HFFc6 (cell line): ENCODE data around the gene TTC23. TPM values are rescaled to one million over a fixed set of nuclear protein-coding genes. Genes with fewer than 3 reads are reported as not detected.

Experiments used
- DNase-seq: peaks from one replicate; pipeline ENCODE4 v3.0.0-alpha.2; 2018
- H3K27ac Mint-ChIP-seq: 2 replicates; pipeline ENCODE4 v1.8.0; 2020; ENCODE audit warnings: mild to moderate bottlenecking, mixed read lengths
- H3K27me3 Mint-ChIP-seq: 2 replicates; pipeline ENCODE4 v1.8.0; 2021; ENCODE audit warnings: mild to moderate bottlenecking, moderate library complexity, mixed read lengths; ENCODE audit not compliant: insufficient read depth
- H3K36me3 Mint-ChIP-seq: 2 replicates; pipeline ENCODE4 v1.8.0; 2021; ENCODE audit warnings: low read depth, mixed read lengths
- H3K4me1 Mint-ChIP-seq: 2 replicates; pipeline ENCODE4 v1.8.0; 2020; ENCODE audit warnings: low read depth, mixed read lengths
- H3K4me3 Mint-ChIP-seq: 2 replicates; pipeline ENCODE4 v1.8.0; 2020; ENCODE audit warnings: mild to moderate bottlenecking, moderate library complexity, mixed read lengths
- H3K9me3 Mint-ChIP-seq: 2 replicates; pipeline ENCODE4 v1.8.0; 2020; ENCODE audit warnings: mild to moderate bottlenecking, mixed read lengths
- total RNA-seq, 6 experiments: library from RNA; stranded (reverse); fragmentation: NEBNext Ultra II Directional; extraction: Animal tissue kit (Norgen Biotek cat#: 25700); gene quantifications; 2 replicates in 1 of 6; 3 replicates in 5 of 6; pipeline ENCODE4 v1.2.3, GENCODE V29; 2021
- TF ChIP-seq, protein P1 (sequence below): fragments of 200-600 bp; sonication (generic); IDR thresholded peaks from 2 replicates; pipeline ENCODE4 v1.5.0; 2021; ENCODE audit warnings: antibody characterized with exemption, mild to moderate bottlenecking

The TTC23 gene
- total RNA-seq, 6 experiments from 2014 or later: 11.9 to 17.4 (median 15.0) TPM

DNA sequence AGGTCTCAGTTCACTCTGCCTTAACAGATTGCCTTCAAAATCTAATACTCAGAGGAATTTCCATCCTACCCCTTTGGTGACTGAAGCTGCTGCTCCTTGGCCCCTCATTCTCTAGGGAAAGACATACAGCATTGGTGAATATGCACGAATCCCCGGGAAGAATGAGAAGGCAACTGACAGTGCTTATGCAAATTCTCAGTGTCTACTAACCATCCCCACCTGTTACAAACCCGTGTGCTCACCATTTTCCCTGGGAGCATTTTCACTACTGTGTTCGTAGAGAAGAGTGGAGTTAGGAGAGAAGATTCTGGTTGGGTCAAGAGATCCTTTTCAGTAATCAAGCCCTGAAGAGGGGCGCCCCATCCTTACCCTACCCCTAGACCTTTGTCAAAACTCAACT, 106.8 kb downstream of the TTC23 start:
- peaks cover 9% of the 10 kb centered on the region for H3K36me3 Mint-ChIP-seq
- H3K27ac Mint-ChIP-seq: no peak overlapping the region
- peaks cover 18% of the 10 kb centered on the region for H3K4me1 Mint-ChIP-seq
- no peak for DNase-seq
- TF ChIP-seq, protein P1, sequence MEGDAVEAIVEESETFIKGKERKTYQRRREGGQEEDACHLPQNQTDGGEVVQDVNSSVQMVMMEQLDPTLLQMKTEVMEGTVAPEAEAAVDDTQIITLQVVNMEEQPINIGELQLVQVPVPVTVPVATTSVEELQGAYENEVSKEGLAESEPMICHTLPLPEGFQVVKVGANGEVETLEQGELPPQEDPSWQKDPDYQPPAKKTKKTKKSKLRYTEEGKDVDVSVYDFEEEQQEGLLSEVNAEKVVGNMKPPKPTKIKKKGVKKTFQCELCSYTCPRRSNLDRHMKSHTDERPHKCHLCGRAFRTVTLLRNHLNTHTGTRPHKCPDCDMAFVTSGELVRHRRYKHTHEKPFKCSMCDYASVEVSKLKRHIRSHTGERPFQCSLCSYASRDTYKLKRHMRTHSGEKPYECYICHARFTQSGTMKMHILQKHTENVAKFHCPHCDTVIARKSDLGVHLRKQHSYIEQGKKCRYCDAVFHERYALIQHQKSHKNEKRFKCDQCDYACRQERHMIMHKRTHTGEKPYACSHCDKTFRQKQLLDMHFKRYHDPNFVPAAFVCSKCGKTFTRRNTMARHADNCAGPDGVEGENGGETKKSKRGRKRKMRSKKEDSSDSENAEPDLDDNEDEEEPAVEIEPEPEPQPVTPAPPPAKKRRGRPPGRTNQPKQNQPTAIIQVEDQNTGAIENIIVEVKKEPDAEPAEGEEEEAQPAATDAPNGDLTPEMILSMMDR: no peak
- H3K9me3 Mint-ChIP-seq: no peaks in the 10 kb centered on the region
- H3K27me3 Mint-ChIP-seq: no peaks in the 10 kb centered on the region
- H3K4me3 Mint-ChIP-seq: no peak overlapping the region

DNA sequence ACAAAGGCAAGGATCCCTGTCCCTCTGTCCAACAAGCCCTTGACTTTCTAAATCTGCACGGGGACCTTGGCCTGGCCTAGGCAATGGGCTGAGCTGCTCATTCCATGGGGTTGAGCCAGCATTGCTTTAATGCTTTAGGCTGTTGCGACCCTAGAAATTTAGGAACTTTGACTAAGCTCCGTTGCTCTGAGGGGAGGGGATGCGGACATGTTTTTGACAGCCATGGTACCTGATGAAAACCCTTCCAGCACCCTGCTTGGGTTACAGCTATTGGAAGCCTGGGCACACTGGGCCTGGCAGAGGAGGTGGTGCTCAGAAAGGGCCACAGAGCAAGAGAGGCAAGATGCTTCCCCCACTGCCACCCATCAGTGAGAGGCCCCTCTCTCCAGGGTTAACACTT, 107.4 kb downstream of the TTC23 start:
- no peaks in the 10 kb centered on the region for H3K9me3 Mint-ChIP-seq
- no peak overlapping the region for H3K27ac Mint-ChIP-seq
- no peak for DNase-seq
- no peak overlapping the region for H3K4me3 Mint-ChIP-seq
- no peaks in the 10 kb centered on the region for H3K27me3 Mint-ChIP-seq
- TF ChIP-seq, protein P1: no peak
- peaks cover 18% of the 10 kb centered on the region for H3K4me1 Mint-ChIP-seq
- peaks cover 9% of the 10 kb centered on the region for H3K36me3 Mint-ChIP-seq

DNA sequence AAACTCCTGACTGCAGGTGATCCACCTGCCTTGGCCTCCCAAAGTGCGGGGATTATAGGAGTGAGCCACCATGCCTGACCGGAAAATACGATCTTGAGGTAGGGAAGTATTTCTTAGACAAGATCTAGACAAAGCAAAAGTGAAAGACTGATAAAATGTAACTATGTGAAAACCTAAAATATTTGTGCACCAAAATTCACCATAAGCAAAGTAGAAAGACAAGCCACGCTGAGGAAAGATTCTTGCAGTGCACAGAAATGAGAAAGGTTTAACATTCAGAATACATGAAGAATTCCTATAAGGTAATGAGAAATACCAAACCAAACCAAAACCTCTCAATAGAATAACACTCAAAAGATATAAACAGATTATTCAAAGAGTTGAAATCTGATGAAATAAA, 108.8 kb downstream of the TTC23 start:
- no peak overlapping the region for H3K4me3 Mint-ChIP-seq
- no peaks in the 10 kb centered on the region for H3K9me3 Mint-ChIP-seq

DNA sequence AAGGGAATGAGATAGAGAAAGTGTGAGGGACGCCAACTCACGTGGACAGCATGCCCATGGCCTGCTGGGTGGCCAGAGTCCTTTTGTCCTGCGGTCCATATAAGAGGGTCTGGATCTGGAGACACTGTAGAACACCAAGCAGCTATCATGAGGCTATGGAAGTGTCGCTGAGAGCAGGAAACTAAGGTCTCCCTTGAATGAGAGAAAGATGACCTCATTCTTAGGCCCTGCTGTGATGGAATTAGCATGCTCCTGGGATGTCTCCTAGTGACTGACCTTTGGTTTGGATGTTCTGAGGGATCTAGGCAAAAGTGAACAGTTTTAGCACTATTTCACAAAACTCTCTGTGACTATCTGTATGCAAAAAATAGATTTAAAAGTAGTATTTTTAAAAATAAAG, 110.1 kb downstream of the TTC23 start:
- TF ChIP-seq, protein P1: no peak
- Mint-ChIP-seq H3K36me3 (peaks cover 6% of the 10 kb centered on the region; the same call in 1 of the 2 replicates), H3K4me1 (peaks cover 28% of the 10 kb centered on the region), H3K4me3 (no peak overlapping the region), H3K27me3 (no peaks in the 10 kb centered on the region), H3K27ac (no peak overlapping the region), H3K9me3 (no peaks in the 10 kb centered on the region)
- DNase-seq: no peak

More for the DNA sequence above, 108.8 kb downstream of the TTC23 start:
- DNase-seq: no peak
- peaks cover 20% of the 10 kb centered on the region for H3K4me1 Mint-ChIP-seq
- no peak overlapping the region for H3K27ac Mint-ChIP-seq
- no peaks in the 10 kb centered on the region for H3K27me3 Mint-ChIP-seq
- TF ChIP-seq, protein P1: no peak
- H3K36me3 Mint-ChIP-seq: peaks cover 9% of the 10 kb centered on the region

DNA sequence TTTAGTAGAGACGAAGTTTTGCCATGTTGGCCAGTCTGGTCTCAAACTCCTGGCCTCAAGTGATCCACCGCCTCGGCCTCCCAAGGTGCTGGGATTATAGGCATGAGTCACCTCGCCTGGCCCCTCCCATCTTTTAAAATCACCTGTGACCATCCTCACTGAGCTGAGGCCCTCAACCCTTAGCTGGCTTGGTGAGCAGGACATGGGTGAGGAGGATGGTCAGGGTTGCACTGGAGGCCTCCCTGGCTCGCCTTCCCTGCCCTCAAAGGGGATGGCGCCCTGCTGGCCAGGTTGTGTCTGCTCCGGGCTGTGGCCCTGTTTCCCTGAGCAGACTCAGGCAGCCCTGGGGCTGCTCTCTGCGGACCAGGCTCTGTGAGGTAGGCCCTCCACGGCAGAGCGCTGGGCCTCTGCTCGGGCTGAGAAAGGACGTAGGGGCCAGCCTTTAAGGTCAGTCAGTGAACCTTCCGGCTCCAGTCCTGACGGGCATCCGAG, 110.8 kb downstream of the TTC23 start:
- no peak overlapping the region for H3K4me3 Mint-ChIP-seq
- TF ChIP-seq, protein P1: no peak
- H3K36me3 Mint-ChIP-seq: peaks cover 6% of the 10 kb centered on the region; the same call in 1 of the 2 replicates
- no peaks in the 10 kb centered on the region for H3K9me3 Mint-ChIP-seq
- no peaks in the 10 kb centered on the region for H3K27me3 Mint-ChIP-seq
- H3K27ac Mint-ChIP-seq: no peak overlapping the region
- no peak for DNase-seq
- peaks cover 20% of the 10 kb centered on the region for H3K4me1 Mint-ChIP-seq

DNA sequence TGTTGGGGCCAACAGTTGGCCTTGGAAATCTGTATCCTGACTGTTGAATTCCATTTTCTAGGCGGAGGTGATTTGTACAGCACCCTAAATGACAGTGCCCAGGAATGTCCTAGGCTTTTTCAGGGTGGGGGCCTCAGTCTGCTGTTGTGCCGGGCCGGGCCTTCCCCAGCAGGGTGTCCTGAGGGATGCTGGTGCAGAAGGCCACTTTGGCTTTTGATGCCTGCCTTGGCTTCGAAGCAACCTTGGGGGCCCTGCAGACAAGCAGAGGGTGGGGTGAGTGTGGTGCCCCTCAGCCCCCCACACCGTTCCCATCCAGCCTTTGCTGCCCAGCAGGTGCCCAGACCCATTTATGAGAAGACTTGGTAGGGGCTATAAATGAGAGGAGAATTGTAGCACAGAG, 111.5 kb downstream of the TTC23 start:
- Mint-ChIP-seq H3K4me3 (no peak overlapping the region), H3K27me3 (no peaks in the 10 kb centered on the region), H3K27ac (no peak overlapping the region)

More for the DNA sequence above, 111.5 kb downstream of the TTC23 start:
- H3K36me3 Mint-ChIP-seq: peaks cover 6% of the 10 kb centered on the region; the same call in 1 of the 2 replicates
- peaks cover 16% of the 10 kb centered on the region for H3K4me1 Mint-ChIP-seq
- no peaks in the 10 kb centered on the region for H3K9me3 Mint-ChIP-seq
- DNase-seq: no peak
- TF ChIP-seq, protein P1: no peak
